Measurements from ENCODE around the gene PPME1.

DNA sequence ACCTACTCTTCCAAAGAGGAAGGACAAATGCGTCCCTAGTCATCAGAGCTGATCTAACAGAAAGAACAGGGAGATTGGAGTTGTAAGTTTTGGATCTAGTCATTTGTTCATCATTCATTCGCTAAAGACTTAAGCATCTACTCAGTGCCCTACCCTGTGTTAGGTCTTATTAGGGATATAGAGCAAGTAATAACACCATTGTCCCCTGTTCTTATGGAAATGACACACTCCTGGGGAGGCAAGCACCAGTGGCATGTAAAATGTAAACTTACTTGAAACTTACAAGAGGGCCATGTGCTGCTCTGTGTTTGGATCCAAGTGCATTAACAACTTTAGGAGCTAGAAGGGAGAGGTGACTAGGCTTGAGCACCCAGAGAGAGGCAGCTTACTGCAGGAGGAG lies 78.4 kb downstream of the PPME1 start:
- no peak for TF ChIP-seq EZH2 (IDR thresholded peaks at IDR 0.05; ENCODE audit: insufficient read depth, poor library complexity, severe bottlenecking)
- no peak for TF ChIP-seq EZH2phosphoT487 (IDR thresholded peaks at IDR 0.05; ENCODE audit: insufficient read depth, low read depth)
